CD8-positive, alpha-beta memory T cell (primary cell): ENCODE data around the gene CNOT2. TPM values are rescaled to one million over a fixed set of nuclear protein-coding genes. Genes with fewer than 3 reads are reported as not detected.

Source experiments
- CTCF ChIA-PET: fragments of 350-600 bp; sonication (Branson Sonifier 250); formaldehyde crosslinking; loops from one replicate; lab custom pipeline; 2021; ENCODE audit warnings: antibody characterized with exemption; lab: Charles Lee
- POLR2A ChIA-PET: fragments of 350-600 bp; sonication (Branson Sonifier 250); formaldehyde crosslinking; loops from one replicate; lab custom pipeline; 2021; ENCODE audit warnings: antibody characterized with exemption; lab: Charles Lee
- DNase-seq, 5 donors: peaks; one replicate each; pipeline versions ENCODE4 v3.0.0 to v3.0.0-alpha.2; 2020 to 2022; ENCODE audit warnings: mixed read lengths in 1 of 5
- H3K27ac ChIP-seq: one replicate; pipeline ENCODE4 v1.7.0; 2013; ENCODE audit warnings: low read depth, mild to moderate bottlenecking, low read length, moderate library complexity
- H3K27me3 ChIP-seq: 2 replicates; pipeline ENCODE4 v1.7.0; 2013; ENCODE audit warnings: low read length, mild to moderate bottlenecking; ENCODE audit not compliant: insufficient read depth, poor library complexity, severe bottlenecking
- H3K36me3 ChIP-seq: 2 replicates; pipeline ENCODE4 v1.7.0; 2013; ENCODE audit warnings: mild to moderate bottlenecking, low read length, moderate library complexity; ENCODE audit not compliant: insufficient read depth
- H3K4me1 ChIP-seq: 2 replicates; pipeline ENCODE4 v1.7.0; 2013; ENCODE audit warnings: mild to moderate bottlenecking, low read length, moderate library complexity; ENCODE audit not compliant: insufficient read depth
- H3K4me3 ChIP-seq: 2 replicates; pipeline ENCODE4 v1.7.0; 2013; ENCODE audit warnings: mild to moderate bottlenecking, low read length
- H3K9me3 ChIP-seq: 2 replicates; pipeline ENCODE4 v1.7.0; 2013; ENCODE audit warnings: mild to moderate bottlenecking, low read length
- H3K27ac Mint-ChIP-seq, 8 donors: one replicate each; pipeline ENCODE4 v1.8.0; 2020 to 2021; ENCODE audit warnings: mixed read lengths in 8 of 8, mild to moderate bottlenecking in 6 of 8, inconsistent platforms in 3 of 8, moderate library complexity in 3 of 8
- H3K27me3 Mint-ChIP-seq, 2 donors: one replicate each; pipeline ENCODE4 v1.8.0; 2020 to 2021; ENCODE audit warnings: mixed read lengths in 2 of 2, mild to moderate bottlenecking in 1 of 2, moderate library complexity in 1 of 2
- H3K36me3 Mint-ChIP-seq, 3 donors: one replicate each; pipeline ENCODE4 v1.8.0; 2020 to 2021; ENCODE audit warnings: mixed read lengths in 3 of 3, inconsistent platforms in 1 of 3, mild to moderate bottlenecking in 1 of 3
- H3K4me1 Mint-ChIP-seq, 3 donors: one replicate each; pipeline ENCODE4 v1.8.0; 2020 to 2021; ENCODE audit warnings: mixed read lengths in 3 of 3, inconsistent platforms in 1 of 3, mild to moderate bottlenecking in 1 of 3
- H3K4me3 Mint-ChIP-seq, 7 donors: one replicate each; pipeline ENCODE4 v1.8.0; 2020 to 2021; ENCODE audit warnings: mixed read lengths in 7 of 7, mild to moderate bottlenecking in 6 of 7, moderate library complexity in 4 of 7, inconsistent platforms in 2 of 7
- H3K9me3 Mint-ChIP-seq, 5 donors: one replicate each; pipeline ENCODE4 v1.8.0; 2020 to 2022; ENCODE audit warnings: mixed read lengths in 5 of 5, mild to moderate bottlenecking in 3 of 5, moderate library complexity in 2 of 5, inconsistent platforms in 1 of 5
- polyA plus RNA-seq: library from polyadenylated mRNA; unstranded; fragments of 300-500 nt; fragmentation: Illumina TruSeq; gene quantifications from one replicate; pipeline ENCODE4 v1.2.3, GENCODE V29; 2021
- total RNA-seq, 2 experiments: library from RNA; stranded (reverse); gene quantifications; one replicate each; pipeline ENCODE4 v1.2.3, GENCODE V29; 2021

The CNOT2 gene
- total and polyA plus RNA-seq, 3 experiments from 2014 or later = 70.5 to 118 (median 73.7) TPM

GRCh38 chr12:70355972-70356371 is 112.7 kb downstream of the CNOT2 start:
- POLR2A ChIA-PET = no interaction called here
- CTCF ChIA-PET = no interaction called here

GRCh38 chr12:70359458-70360197 is 116.4 kb downstream of the CNOT2 start:
- Mint-ChIP-seq H3K9me3 (no peaks in the 10 kb centered on the region), H3K27me3 (peaks cover 0 to under 1% of the 10 kb centered on the region in 2 donors), H3K4me1 (peaks cover 0 to 7% (median 0%) of the 10 kb centered on the region in 3 donors), H3K27ac (no peak overlapping the region), H3K36me3 (peaks cover 0 to 8% (median 3%) of the 10 kb centered on the region in 3 donors), H3K4me3 (no peak overlapping the region)
- Histone ChIP-seq H3K27ac (no peak overlapping the region), H3K9me3 (no peaks in the 10 kb centered on the region), H3K4me1 (peaks cover 4% of the 10 kb centered on the region), H3K36me3 (no peaks in the 10 kb centered on the region), H3K27me3 (no peaks in the 10 kb centered on the region), H3K4me3 (no peak overlapping the region)
- ChIA-PET CTCF (no interaction called here), POLR2A (no interaction called here)
- no peak for DNase-seq

More at GRCh38 chr12:70355972-70356371, 112.7 kb downstream of the CNOT2 start:
- no peak overlapping the region for H3K4me3 Mint-ChIP-seq
- H3K9me3 ChIP-seq = no peaks in the 10 kb centered on the region
- no peak overlapping the region for H3K4me3 ChIP-seq
- no peaks in the 10 kb centered on the region for H3K9me3 Mint-ChIP-seq
- no peaks in the 10 kb centered on the region for H3K27me3 ChIP-seq
- no peak for DNase-seq
- peaks cover 0 to 28% (median 10%) of the 10 kb centered on the region in 3 donors for H3K36me3 Mint-ChIP-seq
- H3K27ac Mint-ChIP-seq = no peak overlapping the region
- H3K4me1 ChIP-seq = peaks cover 6% of the 10 kb centered on the region
- H3K27ac ChIP-seq = no peak overlapping the region
- peaks cover 0 to 7% (median 0%) of the 10 kb centered on the region in 3 donors for H3K4me1 Mint-ChIP-seq
- H3K27me3 Mint-ChIP-seq = no peaks in the 10 kb centered on the region
- H3K36me3 ChIP-seq = no peaks in the 10 kb centered on the region

GRCh38 chr12:70360218-70360617 is 117.0 kb downstream of the CNOT2 start:
- H3K27me3 ChIP-seq = no peaks in the 10 kb centered on the region
- Mint-ChIP-seq H3K4me1 (peaks cover 4 to 13% (median 5%) of the 10 kb centered on the region in 3 donors), H3K27ac (no peak overlapping the region), H3K36me3 (peaks cover 0 to 3% (median 2%) of the 10 kb centered on the region in 3 donors), H3K27me3 (peaks cover 0 to 6% of the 10 kb centered on the region in 2 donors), H3K4me3 (no peak overlapping the region), H3K9me3 (no peaks in the 10 kb centered on the region)
- CTCF ChIA-PET = no interaction called here
- POLR2A ChIA-PET = no interaction called here
- H3K9me3 ChIP-seq = no peaks in the 10 kb centered on the region
- H3K4me1 ChIP-seq = peaks cover 3% of the 10 kb centered on the region
- no peak for DNase-seq
- H3K4me3 ChIP-seq = no peak overlapping the region
- H3K36me3 ChIP-seq = no peaks in the 10 kb centered on the region
- no peak overlapping the region for H3K27ac ChIP-seq

GRCh38 chr12:70364695-70365397 is 121.6 kb downstream of the CNOT2 start:
- Histone ChIP-seq H3K36me3 (no peaks in the 10 kb centered on the region), H3K27me3 (no peaks in the 10 kb centered on the region), H3K27ac (no peak overlapping the region), H3K4me1 (peaks cover 16% of the 10 kb centered on the region), H3K4me3 (peak overlapping the region; percentile 52), H3K9me3 (no peaks in the 10 kb centered on the region)
- ChIA-PET CTCF (no interaction called here), POLR2A (interaction anchor here (1.3 kb wide), 1 partner anchor 121 kb away, joined by 3 read pairs; no protein-coding TSS in a partner anchor)
- H3K9me3 Mint-ChIP-seq = no peaks in the 10 kb centered on the region
- DNase-seq = peak in 1 of 5 donors; percentile 11
- peak overlapping the region; percentile 76 to 93 (median 82) for H3K4me3 Mint-ChIP-seq
- H3K27ac Mint-ChIP-seq = no peak overlapping the region
- peaks cover 16 to 23% (median 21%) of the 10 kb centered on the region in 3 donors for H3K4me1 Mint-ChIP-seq
- peaks cover 0 to 4% (median 0%) of the 10 kb centered on the region in 3 donors for H3K36me3 Mint-ChIP-seq
- H3K27me3 Mint-ChIP-seq = peaks cover 0 to 13% of the 10 kb centered on the region in 2 donors

GRCh38 chr12:70365398-70365647 is 122.1 kb downstream of the CNOT2 start:
- Histone ChIP-seq H3K4me3 (peak overlapping the region; percentile 52), H3K36me3 (no peaks in the 10 kb centered on the region), H3K27ac (no peak overlapping the region), H3K27me3 (no peaks in the 10 kb centered on the region), H3K4me1 (peaks cover 16% of the 10 kb centered on the region), H3K9me3 (no peaks in the 10 kb centered on the region)
- H3K36me3 Mint-ChIP-seq = peaks cover 0 to 4% (median 0%) of the 10 kb centered on the region in 3 donors
- peak overlapping the region; percentile 76 to 93 (median 82) for H3K4me3 Mint-ChIP-seq
- no peak overlapping the region for H3K27ac Mint-ChIP-seq
- DNase-seq = no peak
- H3K9me3 Mint-ChIP-seq = no peaks in the 10 kb centered on the region
- ChIA-PET POLR2A (interaction anchor here (1.3 kb wide), 1 partner anchor 121 kb away, joined by 3 read pairs; no protein-coding TSS in a partner anchor), CTCF (no interaction called here)
- peaks cover 0 to 13% of the 10 kb centered on the region in 2 donors for H3K27me3 Mint-ChIP-seq
- H3K4me1 Mint-ChIP-seq = peaks cover 16 to 23% (median 21%) of the 10 kb centered on the region in 3 donors

- DNase-seq = peak; percentile 55 to 77 (median 70)
- CTCF ChIA-PET = interaction anchor here (1.0 kb wide), 1 partner anchor 17 kb away, joined by 3 read pairs; no protein-coding TSS in a partner anchor
- H3K4me1 Mint-ChIP-seq = peaks cover 16 to 23% (median 21%) of the 10 kb centered on the region in 3 donors
- H3K9me3 Mint-ChIP-seq = no peaks in the 10 kb centered on the region
- peak within 1 kb of the TSS; percentile 90 to 99 (median 95) for H3K4me3 Mint-ChIP-seq
- H3K27ac ChIP-seq = no peak within 1 kb of the TSS
- POLR2A ChIA-PET = interaction anchor here (0.9 to 1.3 kb wide), 2 partner anchors 16 to 122 kb away, joined by 3 read pairs; no protein-coding TSS in a partner anchor
- no peaks in the 10 kb centered on the region for H3K9me3 ChIP-seq
- peak within 1 kb of the TSS; percentile 87 for H3K4me3 ChIP-seq
- H3K36me3 Mint-ChIP-seq = peaks cover 0 to 4% (median 0%) of the 10 kb centered on the region in 3 donors
- H3K27ac Mint-ChIP-seq = peak within 1 kb of the TSS in 7 of 8 donors; percentile 43 to 90 (median 78)
- H3K27me3 Mint-ChIP-seq = peaks cover 0 to 13% of the 10 kb centered on the region in 2 donors
- peaks cover 16% of the 10 kb centered on the region for H3K4me1 ChIP-seq
- H3K27me3 ChIP-seq = no peaks in the 10 kb centered on the region
- H3K36me3 ChIP-seq = no peaks in the 10 kb centered on the region
These were observed 122.7 kb downstream of the CNOT2 start, which contains the start of gene KCNMB4 for GRCh38 chr12:70365648-70366518. Gene KCNMB4 (plus strand): TSS chr12:70366290. CDS start chr12:70366735, 445 bp downstream.

- DNase-seq = peak; percentile 42 to 77 (median 59)
- peak overlapping the region; percentile 87 for H3K4me3 ChIP-seq
These were observed 123.5 kb downstream of the CNOT2 start for GRCh38 chr12:70366581-70367257.

More at GRCh38 chr12:70366581-70367257, 123.5 kb downstream of the CNOT2 start:
- Mint-ChIP-seq H3K4me3 (peak overlapping the region; percentile 90 to 99 (median 95)), H3K27me3 (peaks cover 0 to 13% of the 10 kb centered on the region in 2 donors), H3K27ac (peak overlapping the region in 7 of 8 donors; percentile 43 to 90 (median 78)), H3K9me3 (no peaks in the 10 kb centered on the region), H3K4me1 (peaks cover 16 to 23% (median 21%) of the 10 kb centered on the region in 3 donors), H3K36me3 (peaks cover 0 to 4% (median 0%) of the 10 kb centered on the region in 3 donors)
- H3K9me3 ChIP-seq = no peaks in the 10 kb centered on the region
- peaks cover 16% of the 10 kb centered on the region for H3K4me1 ChIP-seq
- no peaks in the 10 kb centered on the region for H3K27me3 ChIP-seq
- ChIA-PET POLR2A (interaction anchor here (0.9 kb wide), 1 partner anchor 17 kb away, joined by 3 read pairs; no protein-coding TSS in a partner anchor), CTCF (interaction anchor here (1.0 kb wide), 1 partner anchor 18 kb away, joined by 3 read pairs; no protein-coding TSS in a partner anchor)
- H3K36me3 ChIP-seq = no peaks in the 10 kb centered on the region
- no peak overlapping the region for H3K27ac ChIP-seq
